ENCODE measurements around the gene AASDH.

DNA sequence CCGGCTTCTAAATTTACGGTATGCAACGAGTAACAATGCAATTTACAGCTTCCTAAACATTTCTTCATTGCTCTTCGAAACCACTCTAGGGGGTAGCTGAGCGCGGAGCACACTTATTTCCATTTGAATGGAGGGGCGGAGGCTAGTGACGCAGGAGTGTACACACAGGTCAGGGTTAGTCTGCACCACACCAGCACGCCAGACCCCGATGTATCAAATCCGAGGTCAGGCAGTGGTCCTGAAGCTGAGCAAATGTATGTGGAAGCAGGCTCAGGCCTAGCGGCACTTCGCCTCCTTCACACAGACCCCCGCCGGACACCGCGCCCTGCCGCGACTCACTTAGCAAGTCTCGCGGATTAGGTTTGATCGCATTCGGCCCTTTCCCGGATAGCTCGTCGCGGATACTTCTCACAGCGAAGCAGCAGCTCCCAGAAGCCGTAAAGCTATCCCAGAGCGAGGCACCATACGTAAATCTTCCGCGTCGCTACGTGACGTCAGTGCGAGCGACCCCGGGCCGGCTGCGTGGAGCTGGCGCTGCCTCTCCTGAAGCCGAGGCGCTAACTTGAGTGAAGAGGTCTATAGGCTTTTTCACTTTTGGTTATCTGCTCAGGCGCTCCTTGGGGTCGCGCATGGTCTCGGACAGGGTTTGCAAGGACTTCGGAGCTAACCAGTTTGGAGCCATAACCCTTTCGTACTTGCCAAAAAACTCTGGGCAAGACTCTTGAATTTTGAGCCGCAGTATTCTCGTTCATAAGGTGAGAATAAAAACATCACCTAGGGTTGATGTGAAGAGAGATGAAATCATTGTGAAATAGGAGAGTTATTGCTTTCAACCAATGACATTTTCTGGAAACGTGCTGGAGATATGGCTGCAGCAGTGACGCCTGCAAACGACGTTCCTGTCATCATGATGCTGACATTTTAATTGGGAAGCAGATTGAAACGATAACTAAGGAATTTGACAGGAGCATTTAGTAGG is at the start of gene AASDH:
- TF ChIP-seq, protein P1, sequence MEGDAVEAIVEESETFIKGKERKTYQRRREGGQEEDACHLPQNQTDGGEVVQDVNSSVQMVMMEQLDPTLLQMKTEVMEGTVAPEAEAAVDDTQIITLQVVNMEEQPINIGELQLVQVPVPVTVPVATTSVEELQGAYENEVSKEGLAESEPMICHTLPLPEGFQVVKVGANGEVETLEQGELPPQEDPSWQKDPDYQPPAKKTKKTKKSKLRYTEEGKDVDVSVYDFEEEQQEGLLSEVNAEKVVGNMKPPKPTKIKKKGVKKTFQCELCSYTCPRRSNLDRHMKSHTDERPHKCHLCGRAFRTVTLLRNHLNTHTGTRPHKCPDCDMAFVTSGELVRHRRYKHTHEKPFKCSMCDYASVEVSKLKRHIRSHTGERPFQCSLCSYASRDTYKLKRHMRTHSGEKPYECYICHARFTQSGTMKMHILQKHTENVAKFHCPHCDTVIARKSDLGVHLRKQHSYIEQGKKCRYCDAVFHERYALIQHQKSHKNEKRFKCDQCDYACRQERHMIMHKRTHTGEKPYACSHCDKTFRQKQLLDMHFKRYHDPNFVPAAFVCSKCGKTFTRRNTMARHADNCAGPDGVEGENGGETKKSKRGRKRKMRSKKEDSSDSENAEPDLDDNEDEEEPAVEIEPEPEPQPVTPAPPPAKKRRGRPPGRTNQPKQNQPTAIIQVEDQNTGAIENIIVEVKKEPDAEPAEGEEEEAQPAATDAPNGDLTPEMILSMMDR (IDR thresholded peaks at IDR 0.05; ENCODE audit: low read length): no peak
- TF ChIP-seq EZH2 (optimal IDR thresholded peaks at IDR 0.05; ENCODE audit: low read depth, low read length) (no peak), EZH2phosphoT487 (IDR thresholded peaks at IDR 0.05; ENCODE audit: low read length) (no peak)

All from MM.1S (cell line).